Peyer's patch (tissue), 4 donors: ENCODE measurements around the gene MYO18B.

Source experiments
- CTCF ChIP-seq, 6 experiments: fragments of 450-650 bp in 4 of 6; fragments of 200-600 bp in 2 of 6; sonication (generic) in 1 of 6; IDR thresholded peaks; one replicate each; pipeline ENCODE4 v1.5.1; 2017 to 2019; ENCODE audit warnings: antibody characterized with exemption in 6 of 6, mild to moderate bottlenecking in 3 of 6, moderate library complexity in 1 of 6
- POLR2A ChIP-seq, 2 donors: fragments of 450-650 bp; IDR thresholded peaks; one replicate each; pipeline ENCODE4 v1.5.1; 2017; ENCODE audit warnings: antibody characterized with exemption in 2 of 2, mild to moderate bottlenecking in 2 of 2, moderate library complexity in 2 of 2

- TF ChIP-seq CTCF (IDR thresholded peaks at IDR 0.05): no peak
- no peak for TF ChIP-seq POLR2A (IDR thresholded peaks at IDR 0.05)
Measured at GRCh38 chr22:26004477-26004876, 262.5 kb downstream of the MYO18B start.
